ENCODE data around the gene UTP14A.

Gene UTP14A

DNA sequence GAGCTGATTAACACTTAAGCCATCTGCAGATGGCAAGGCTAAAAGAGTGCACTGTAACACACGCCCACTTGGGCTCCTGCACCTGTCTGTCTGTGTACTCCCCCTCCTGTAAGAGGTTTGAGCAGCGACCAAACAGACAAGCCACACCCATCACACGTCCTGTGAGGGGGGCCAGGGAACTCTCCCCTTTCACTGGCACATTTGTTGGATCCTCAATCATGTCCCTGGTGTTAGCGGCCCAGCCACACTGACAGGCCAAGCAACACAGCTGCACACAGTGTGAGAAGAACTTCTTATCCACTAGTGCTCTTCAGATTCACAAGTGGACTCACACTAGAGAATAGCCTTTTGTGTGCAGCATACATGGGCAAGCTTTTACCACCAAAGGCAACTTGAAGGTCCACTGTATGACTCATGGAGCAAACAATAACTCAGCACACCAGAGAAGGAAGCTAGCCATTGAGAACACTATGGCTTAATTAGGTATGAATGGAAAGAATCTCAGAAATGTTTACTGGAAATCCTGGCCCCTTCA, 29.1 kb upstream of the UTP14A start:
- no peaks in the 10 kb centered on the region for H3K27me3 ChIP-seq (ENCODE audit: control insufficient read depth, insufficient read depth, low read length)
- no peaks in the 10 kb centered on the region for H3K9me3 ChIP-seq (ENCODE audit: control insufficient read depth, low read length)
- no peak overlapping the region for H3K27ac ChIP-seq
- TF ChIP-seq, protein P1, sequence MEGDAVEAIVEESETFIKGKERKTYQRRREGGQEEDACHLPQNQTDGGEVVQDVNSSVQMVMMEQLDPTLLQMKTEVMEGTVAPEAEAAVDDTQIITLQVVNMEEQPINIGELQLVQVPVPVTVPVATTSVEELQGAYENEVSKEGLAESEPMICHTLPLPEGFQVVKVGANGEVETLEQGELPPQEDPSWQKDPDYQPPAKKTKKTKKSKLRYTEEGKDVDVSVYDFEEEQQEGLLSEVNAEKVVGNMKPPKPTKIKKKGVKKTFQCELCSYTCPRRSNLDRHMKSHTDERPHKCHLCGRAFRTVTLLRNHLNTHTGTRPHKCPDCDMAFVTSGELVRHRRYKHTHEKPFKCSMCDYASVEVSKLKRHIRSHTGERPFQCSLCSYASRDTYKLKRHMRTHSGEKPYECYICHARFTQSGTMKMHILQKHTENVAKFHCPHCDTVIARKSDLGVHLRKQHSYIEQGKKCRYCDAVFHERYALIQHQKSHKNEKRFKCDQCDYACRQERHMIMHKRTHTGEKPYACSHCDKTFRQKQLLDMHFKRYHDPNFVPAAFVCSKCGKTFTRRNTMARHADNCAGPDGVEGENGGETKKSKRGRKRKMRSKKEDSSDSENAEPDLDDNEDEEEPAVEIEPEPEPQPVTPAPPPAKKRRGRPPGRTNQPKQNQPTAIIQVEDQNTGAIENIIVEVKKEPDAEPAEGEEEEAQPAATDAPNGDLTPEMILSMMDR (IDR thresholded peaks at IDR 0.05) = no peak
- no peaks in the 10 kb centered on the region for H3K79me2 ChIP-seq
- H3K36me3 ChIP-seq (ENCODE audit: control insufficient read depth, insufficient read depth, low read length) = no peaks in the 10 kb centered on the region
- H3K9ac ChIP-seq = no peak overlapping the region
- no peak overlapping the region for H2AFZ ChIP-seq
- no peak overlapping the region for H3K4me3 ChIP-seq (ENCODE audit: low read depth, low read length)
- no peak overlapping the region for H3K4me2 ChIP-seq (ENCODE audit: low read length)
- H3K4me1 ChIP-seq = no peaks in the 10 kb centered on the region

DNA sequence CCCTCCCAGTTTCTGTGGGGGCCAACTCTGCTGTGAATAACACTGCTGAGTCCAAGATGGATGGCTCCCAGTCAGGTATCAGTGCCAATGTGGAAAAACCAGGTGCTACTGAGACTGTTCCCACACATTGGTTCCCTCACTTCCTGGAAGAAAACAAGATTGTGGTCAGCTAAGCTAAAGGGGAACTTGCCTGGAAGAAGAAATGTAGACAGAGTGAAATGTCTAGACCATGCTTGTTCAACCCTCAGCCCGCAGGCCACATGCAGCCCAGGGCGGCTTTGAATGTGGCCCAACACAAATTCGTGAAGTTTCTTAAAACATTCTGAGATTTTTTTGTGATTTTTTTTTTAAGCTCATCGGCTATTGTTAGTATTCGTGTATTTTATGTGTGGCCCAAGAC, 28.6 kb upstream of the UTP14A start:
- Histone ChIP-seq H3K27me3 (ENCODE audit: control insufficient read depth, insufficient read depth, low read length) (no peaks in the 10 kb centered on the region), H3K9ac (no peak overlapping the region), H3K9me3 (ENCODE audit: control insufficient read depth, low read length) (no peaks in the 10 kb centered on the region), H3K4me1 (no peaks in the 10 kb centered on the region), H2AFZ (no peak overlapping the region), H3K79me2 (no peaks in the 10 kb centered on the region), H3K36me3 (ENCODE audit: control insufficient read depth, insufficient read depth, low read length) (no peaks in the 10 kb centered on the region), H3K4me2 (ENCODE audit: low read length) (no peak overlapping the region), H3K4me3 (ENCODE audit: low read depth, low read length) (no peak overlapping the region), H3K27ac (no peak overlapping the region)
- TF ChIP-seq, protein P1 (IDR thresholded peaks at IDR 0.05) = no peak

DNA sequence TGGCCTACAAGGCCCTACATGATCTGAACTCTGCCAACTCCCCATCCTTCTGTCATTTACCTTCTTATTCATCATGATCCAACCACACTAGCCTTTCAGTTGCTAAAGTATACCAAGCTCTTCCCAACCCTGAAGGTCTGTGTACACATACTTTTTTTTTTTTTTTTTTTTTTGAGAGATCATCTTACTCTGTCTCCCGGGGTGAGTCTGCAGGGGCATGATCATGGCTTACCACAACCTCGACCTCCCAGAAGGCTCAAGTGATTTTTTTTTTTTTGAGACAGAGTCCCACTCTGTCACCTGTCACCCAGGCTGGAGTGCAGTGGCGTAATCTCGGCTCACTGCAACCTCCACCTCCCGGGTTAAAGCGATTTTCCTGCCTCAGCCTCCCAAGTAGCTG, 5.9 kb upstream of the UTP14A start:
- Histone ChIP-seq H2AFZ (no peak overlapping the region), H3K4me1 (no peaks in the 10 kb centered on the region), H3K9me3 (ENCODE audit: control insufficient read depth, low read length) (no peaks in the 10 kb centered on the region), H3K79me2 (no peaks in the 10 kb centered on the region), H3K4me3 (ENCODE audit: low read depth, low read length) (no peak overlapping the region), H3K36me3 (ENCODE audit: control insufficient read depth, insufficient read depth, low read length) (no peaks in the 10 kb centered on the region), H3K27ac (no peak overlapping the region), H3K27me3 (ENCODE audit: control insufficient read depth, insufficient read depth, low read length) (no peaks in the 10 kb centered on the region), H3K9ac (no peak overlapping the region), H3K4me2 (ENCODE audit: low read length) (no peak overlapping the region)
- TF ChIP-seq, protein P1 (IDR thresholded peaks at IDR 0.05) = no peak

DNA sequence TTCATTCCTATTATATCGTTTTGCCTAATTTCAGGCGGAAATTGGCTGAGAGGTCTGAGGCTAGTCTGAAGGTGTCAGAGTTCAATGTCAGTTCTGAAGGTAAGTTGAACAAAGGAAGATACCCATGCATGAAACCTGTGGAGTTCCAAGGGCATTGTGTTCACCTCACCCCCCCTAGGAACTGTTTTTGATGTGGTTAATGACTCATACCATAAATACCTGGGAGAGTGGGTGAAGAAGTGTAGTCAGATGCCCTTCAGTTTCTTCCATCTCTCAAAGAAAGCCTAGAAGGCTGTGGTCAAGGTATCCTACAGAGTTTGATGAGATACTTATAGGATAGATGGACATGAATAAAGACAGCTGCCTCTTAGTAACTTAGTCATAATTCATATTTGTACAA, 2.7 kb downstream of the UTP14A start:
- no peak overlapping the region for H3K4me2 ChIP-seq (ENCODE audit: low read length)
- no peaks in the 10 kb centered on the region for H3K79me2 ChIP-seq
- H2AFZ ChIP-seq = no peak overlapping the region
- H3K27ac ChIP-seq = no peak overlapping the region
- H3K9me3 ChIP-seq (ENCODE audit: control insufficient read depth, low read length) = no peaks in the 10 kb centered on the region
- no peaks in the 10 kb centered on the region for H3K4me1 ChIP-seq
- no peak overlapping the region for H3K9ac ChIP-seq
- H3K27me3 ChIP-seq (ENCODE audit: control insufficient read depth, insufficient read depth, low read length) = no peaks in the 10 kb centered on the region
- no peaks in the 10 kb centered on the region for H3K36me3 ChIP-seq (ENCODE audit: control insufficient read depth, insufficient read depth, low read length)
- TF ChIP-seq, protein P1 (IDR thresholded peaks at IDR 0.05) = no peak
- no peak overlapping the region for H3K4me3 ChIP-seq (ENCODE audit: low read depth, low read length)

DNA sequence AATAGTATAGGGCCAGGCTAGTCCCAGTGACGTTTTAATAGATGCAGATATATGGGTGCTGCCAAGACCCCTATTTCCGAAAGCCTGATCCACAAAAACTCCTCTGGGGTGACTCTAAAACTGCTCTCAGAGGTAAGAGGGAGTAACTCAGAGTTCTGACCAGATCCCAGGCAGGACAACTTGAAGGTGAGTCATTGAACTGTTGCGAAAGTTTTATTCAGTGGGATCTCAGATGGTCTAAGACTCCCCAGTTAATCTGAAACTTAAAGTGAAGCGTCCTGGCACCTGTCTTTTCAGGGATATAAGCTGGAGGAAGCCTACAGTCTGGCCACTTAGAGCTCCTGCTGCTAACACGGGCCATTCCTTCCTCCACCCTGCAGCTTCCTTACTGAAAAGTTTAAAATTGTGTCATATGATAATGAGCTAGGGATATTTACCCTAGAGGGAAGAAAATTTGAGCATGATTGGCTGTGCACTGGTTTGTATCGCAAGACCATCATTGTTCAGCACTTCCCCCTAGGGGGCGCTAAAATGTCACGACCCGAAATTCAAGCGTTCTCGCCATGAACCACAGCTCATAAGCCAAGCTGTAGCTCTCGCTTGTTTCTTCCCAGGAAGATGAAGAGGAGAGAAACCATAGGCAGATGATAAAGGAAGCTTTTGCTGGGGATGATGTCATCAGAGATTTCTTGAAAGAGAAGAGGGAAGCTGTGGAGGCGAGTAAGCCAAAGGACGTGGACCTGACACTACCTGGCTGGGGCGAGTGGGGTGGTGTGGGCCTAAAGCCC, 19.5 kb downstream of the UTP14A start:
- no peaks in the 10 kb centered on the region for H3K36me3 ChIP-seq (ENCODE audit: control insufficient read depth, insufficient read depth, low read length)
- H3K9ac ChIP-seq = no peak overlapping the region
- TF ChIP-seq, protein P1 (IDR thresholded peaks at IDR 0.05) = peak; percentile 68
- no peak overlapping the region for H3K4me2 ChIP-seq (ENCODE audit: low read length)
- H3K4me1 ChIP-seq = no peaks in the 10 kb centered on the region
- H3K9me3 ChIP-seq (ENCODE audit: control insufficient read depth, low read length) = no peaks in the 10 kb centered on the region
- no peaks in the 10 kb centered on the region for H3K79me2 ChIP-seq
- no peaks in the 10 kb centered on the region for H3K27me3 ChIP-seq (ENCODE audit: control insufficient read depth, insufficient read depth, low read length)
- no peak overlapping the region for H3K27ac ChIP-seq
- no peak overlapping the region for H3K4me3 ChIP-seq (ENCODE audit: low read depth, low read length)
- no peak overlapping the region for H2AFZ ChIP-seq

Measured in parathyroid adenoma (tissue), 2 donors.